Measurements from ENCODE around the gene GRM7.

Gene GRM7

DNA sequence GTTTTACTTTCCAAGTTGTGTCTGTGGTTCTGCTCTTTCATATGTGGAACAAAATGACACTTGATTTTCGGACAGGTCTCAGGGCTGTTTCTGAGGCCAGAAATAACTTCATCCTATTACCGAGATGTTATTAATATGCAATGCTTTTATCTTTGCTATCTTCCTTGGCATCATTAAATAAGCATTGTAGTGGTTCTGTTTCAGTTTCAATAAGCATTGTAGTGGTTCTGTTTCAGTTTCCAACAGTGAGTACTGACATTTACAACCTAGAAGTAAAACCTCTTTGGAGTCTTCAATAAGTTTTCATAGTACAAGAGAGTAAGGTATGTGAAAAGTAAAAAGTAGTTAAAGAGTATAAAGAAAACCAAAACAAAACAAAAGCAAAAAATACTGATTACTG is 746.2 kb downstream of the GRM7 start:
- no peaks in the 10 kb centered on the region for H3K4me1 ChIP-seq
- no peaks in the 10 kb centered on the region for H3K27me3 ChIP-seq
- no peaks in the 10 kb centered on the region for H3K9me3 ChIP-seq

DNA sequence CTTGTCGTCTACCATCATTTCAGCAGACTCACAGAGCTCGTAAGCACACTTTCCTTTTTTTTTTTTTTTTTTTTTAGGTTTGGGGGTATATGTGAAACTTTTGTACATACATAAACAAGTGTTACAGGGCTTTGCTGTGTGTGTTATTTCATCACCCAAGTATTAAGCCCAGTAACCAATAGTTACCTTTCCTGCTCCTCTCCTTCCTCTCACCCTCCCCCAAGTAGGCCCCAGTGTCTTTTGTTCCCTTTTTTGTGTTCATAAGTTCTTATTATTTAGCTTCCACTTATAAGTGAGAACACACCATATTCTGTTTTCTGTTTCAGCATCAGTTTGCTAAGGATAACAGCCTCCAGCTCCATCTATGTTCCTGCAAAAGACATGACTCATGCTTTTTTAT is 746.8 kb downstream of the GRM7 start:
- no peaks in the 10 kb centered on the region for H3K27me3 ChIP-seq
- H3K4me2 ChIP-seq = no peak overlapping the region
- H3K4me1 ChIP-seq = no peaks in the 10 kb centered on the region
- H3K27ac ChIP-seq = no peak overlapping the region
- no peaks in the 10 kb centered on the region for H3K36me3 ChIP-seq
- no peaks in the 10 kb centered on the region for H3K9me3 ChIP-seq
- H4K20me1 ChIP-seq = no peaks in the 10 kb centered on the region
- no peak overlapping the region for H3K9ac ChIP-seq
- TF ChIP-seq Cebpa-rat (IDR thresholded peaks at IDR 0.05) = no peak
- H3K4me3 ChIP-seq = no peak overlapping the region

More for the DNA sequence above, 746.2 kb downstream of the GRM7 start:
- Histone ChIP-seq H3K4me2 (no peak overlapping the region), H3K9ac (no peak overlapping the region), H4K20me1 (no peaks in the 10 kb centered on the region), H3K36me3 (no peaks in the 10 kb centered on the region), H3K4me3 (no peak overlapping the region), H3K27ac (no peak overlapping the region)
- no peak for TF ChIP-seq Cebpa-rat (IDR thresholded peaks at IDR 0.05)

DNA sequence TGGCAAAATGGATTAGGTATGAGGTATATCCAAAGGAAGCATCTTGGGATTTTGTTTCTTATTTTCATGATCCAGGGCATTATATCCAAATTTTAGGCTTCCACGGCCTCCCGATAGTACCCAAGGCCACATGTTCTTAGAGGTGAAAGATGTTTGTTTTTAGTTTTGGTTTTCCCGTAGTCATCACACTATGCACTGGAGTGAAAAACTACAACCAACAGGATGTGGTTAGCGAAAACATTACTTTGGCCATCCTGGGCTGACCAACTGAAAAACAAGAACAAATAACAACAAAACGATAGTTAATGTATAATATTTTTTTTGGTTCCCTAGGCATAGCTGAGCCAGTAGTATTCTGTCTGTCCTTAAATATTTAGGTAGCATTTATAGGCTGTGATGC is 749.7 kb downstream of the GRM7 start:
- H3K4me1 ChIP-seq = no peaks in the 10 kb centered on the region
- H3K4me2 ChIP-seq = no peak overlapping the region
- H3K36me3 ChIP-seq = no peaks in the 10 kb centered on the region
- H4K20me1 ChIP-seq = no peaks in the 10 kb centered on the region
- no peak overlapping the region for H3K4me3 ChIP-seq
- no peaks in the 10 kb centered on the region for H3K27me3 ChIP-seq
- H3K9ac ChIP-seq = no peak overlapping the region
- no peak overlapping the region for H3K27ac ChIP-seq
- H3K9me3 ChIP-seq = no peaks in the 10 kb centered on the region
- no peak for TF ChIP-seq Cebpa-rat (IDR thresholded peaks at IDR 0.05)

DNA sequence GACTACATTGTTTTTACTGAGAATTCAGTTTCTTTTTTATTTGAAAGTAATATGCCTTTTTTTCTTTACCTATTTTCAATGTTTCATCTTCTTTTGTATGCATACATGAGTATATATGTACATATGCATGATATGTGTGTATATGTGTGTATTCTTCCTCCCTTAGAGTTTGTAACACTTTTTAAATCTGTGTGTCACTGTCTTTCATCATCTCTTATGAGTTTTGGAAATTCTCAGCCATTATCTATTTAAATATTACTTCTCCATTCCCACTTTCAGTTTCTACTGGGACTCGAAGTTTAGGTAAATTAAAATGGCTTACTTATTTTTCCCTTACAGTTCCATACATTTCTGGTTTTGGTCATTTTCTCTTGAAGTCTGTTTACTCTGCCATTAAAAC is 754.1 kb downstream of the GRM7 start:
- H3K4me2 ChIP-seq = no peak overlapping the region
- H3K4me3 ChIP-seq = no peak overlapping the region
- TF ChIP-seq Cebpa-rat (IDR thresholded peaks at IDR 0.05) = no peak
- no peaks in the 10 kb centered on the region for H3K9me3 ChIP-seq
- H3K27ac ChIP-seq = no peak overlapping the region
- H4K20me1 ChIP-seq = no peaks in the 10 kb centered on the region
- H3K27me3 ChIP-seq = no peaks in the 10 kb centered on the region
- H3K9ac ChIP-seq = no peak overlapping the region
- no peaks in the 10 kb centered on the region for H3K36me3 ChIP-seq
- no peaks in the 10 kb centered on the region for H3K4me1 ChIP-seq

DNA sequence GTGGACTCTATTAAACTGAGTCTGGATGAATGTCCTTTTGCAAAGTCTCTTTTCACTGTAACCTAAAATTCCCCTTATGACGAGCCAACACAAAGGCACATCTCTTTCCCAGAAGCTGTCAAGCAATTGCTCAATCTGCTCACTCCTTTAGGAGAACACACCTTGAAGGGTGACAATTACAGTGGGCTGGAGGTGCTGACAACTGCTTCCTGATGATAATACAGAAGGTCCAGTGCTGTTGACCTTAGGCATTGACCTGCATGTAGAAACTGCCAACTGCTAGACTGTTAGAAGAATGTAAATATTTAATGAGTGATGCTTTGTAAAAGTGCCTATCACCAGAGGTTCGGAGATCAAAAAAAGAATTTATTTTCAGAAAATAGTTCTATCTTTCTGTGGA is 757.7 kb downstream of the GRM7 start:
- no peak overlapping the region for H3K27ac ChIP-seq
- no peaks in the 10 kb centered on the region for H3K27me3 ChIP-seq
- H3K9me3 ChIP-seq = no peaks in the 10 kb centered on the region
- no peak overlapping the region for H3K4me2 ChIP-seq
- no peak overlapping the region for H3K4me3 ChIP-seq
- TF ChIP-seq Cebpa-rat (IDR thresholded peaks at IDR 0.05) = no peak
- no peaks in the 10 kb centered on the region for H3K36me3 ChIP-seq
- H4K20me1 ChIP-seq = no peaks in the 10 kb centered on the region
- H3K9ac ChIP-seq = no peak overlapping the region
- no peaks in the 10 kb centered on the region for H3K4me1 ChIP-seq

DNA sequence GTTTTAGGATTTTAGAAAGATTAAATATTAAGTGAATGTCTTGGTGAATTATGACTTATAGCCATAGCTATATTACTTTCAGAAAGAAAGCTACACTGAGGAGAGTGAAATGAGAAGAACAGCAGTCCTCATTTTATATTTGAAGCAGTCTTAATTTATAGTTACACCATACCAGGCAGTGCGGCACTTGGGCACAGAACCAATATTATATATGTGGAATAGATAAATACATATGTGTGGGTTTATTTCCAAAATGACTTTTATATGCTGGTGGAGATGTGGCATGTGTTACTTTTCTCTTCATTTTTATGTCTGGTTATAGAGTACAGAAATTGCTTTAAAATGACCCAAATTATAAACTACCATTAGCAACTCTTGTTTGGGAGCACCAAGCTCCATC is 759.5 kb downstream of the GRM7 start:
- Histone ChIP-seq H3K36me3 (no peaks in the 10 kb centered on the region), H3K4me1 (no peaks in the 10 kb centered on the region), H3K27ac (no peak overlapping the region), H3K9ac (no peak overlapping the region), H3K4me3 (no peak overlapping the region), H4K20me1 (no peaks in the 10 kb centered on the region), H3K27me3 (no peaks in the 10 kb centered on the region), H3K9me3 (no peaks in the 10 kb centered on the region), H3K4me2 (no peak overlapping the region)
- no peak for TF ChIP-seq Cebpa-rat (IDR thresholded peaks at IDR 0.05)

DNA sequence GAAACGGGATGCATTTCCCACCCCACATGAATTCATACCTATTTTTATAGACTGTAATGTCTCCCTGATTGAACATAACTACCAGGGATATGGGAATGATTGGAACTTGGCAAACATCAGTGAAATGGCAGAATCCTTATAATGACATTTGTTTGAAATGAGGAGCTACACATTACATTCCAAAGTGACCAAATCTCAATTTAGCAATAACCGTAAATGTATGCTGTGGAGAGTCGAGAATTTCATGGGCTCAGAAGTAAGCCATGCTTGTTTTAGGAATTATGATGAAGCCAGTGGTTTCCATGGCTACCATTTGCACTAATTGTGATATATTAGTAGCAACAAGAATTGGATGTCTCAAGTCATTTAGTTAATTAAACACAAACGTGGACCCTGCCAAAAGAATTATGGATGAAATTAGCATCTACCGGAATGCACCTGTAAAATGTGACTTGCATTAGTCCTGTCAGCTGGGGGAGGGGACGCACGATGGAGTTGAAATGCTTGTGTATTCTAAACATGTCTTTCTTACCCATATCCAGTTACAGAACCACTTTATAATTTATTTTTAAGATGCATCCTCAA is 760.2 kb downstream of the GRM7 start:
- H3K4me2 ChIP-seq = no peak overlapping the region
- no peak overlapping the region for H3K4me3 ChIP-seq
- no peak overlapping the region for H3K9ac ChIP-seq
- no peaks in the 10 kb centered on the region for H3K9me3 ChIP-seq
- H3K27ac ChIP-seq = no peak overlapping the region
- no peaks in the 10 kb centered on the region for H3K4me1 ChIP-seq
- H3K36me3 ChIP-seq = no peaks in the 10 kb centered on the region
- no peaks in the 10 kb centered on the region for H3K27me3 ChIP-seq
- TF ChIP-seq Cebpa-rat (IDR thresholded peaks at IDR 0.05) = no peak
- H4K20me1 ChIP-seq = no peaks in the 10 kb centered on the region

DNA sequence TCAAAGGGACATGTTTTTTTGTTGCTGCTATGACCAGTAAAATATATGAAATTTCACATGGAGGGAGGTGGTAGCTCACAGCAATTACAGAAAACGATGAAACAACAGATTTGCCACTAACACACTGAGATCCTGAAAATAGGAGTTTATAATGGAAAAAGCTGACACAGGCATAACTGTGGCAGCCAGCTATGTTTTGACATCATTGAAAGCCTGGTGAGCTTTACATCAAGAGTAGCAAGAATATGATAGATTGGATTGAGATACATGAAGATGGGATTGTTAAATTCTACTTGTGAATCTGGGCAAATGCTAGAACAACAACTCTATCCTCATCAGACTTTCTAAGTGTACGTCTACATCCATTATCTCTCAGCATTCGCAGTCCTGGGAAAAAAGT is 760.7 kb downstream of the GRM7 start:
- Histone ChIP-seq H3K9me3 (no peaks in the 10 kb centered on the region), H3K4me3 (no peak overlapping the region), H3K36me3 (no peaks in the 10 kb centered on the region), H3K27ac (no peak overlapping the region), H4K20me1 (no peaks in the 10 kb centered on the region), H3K4me1 (no peaks in the 10 kb centered on the region), H3K4me2 (no peak overlapping the region), H3K27me3 (no peaks in the 10 kb centered on the region), H3K9ac (no peak overlapping the region)
- no peak for TF ChIP-seq Cebpa-rat (IDR thresholded peaks at IDR 0.05)

DNA sequence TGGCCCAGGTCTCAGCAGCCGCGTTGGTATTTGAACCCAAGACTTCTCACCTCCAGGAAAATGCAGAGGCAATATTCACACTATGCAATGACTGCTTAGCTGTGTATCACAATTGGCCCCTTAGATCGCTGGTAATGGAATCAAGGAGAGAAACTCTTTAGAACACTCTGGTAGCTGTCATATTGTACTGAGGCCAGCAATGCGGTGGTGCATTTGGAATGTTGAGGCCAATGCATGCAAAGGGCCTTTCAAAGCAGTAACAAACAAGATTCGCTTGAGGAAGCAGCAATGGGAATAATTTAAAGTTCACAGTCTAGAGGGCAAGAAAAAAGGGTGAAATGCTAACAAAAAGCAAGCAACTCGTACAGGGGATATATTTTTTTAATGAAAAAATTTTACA is 764.1 kb downstream of the GRM7 start:
- Histone ChIP-seq H3K36me3 (no peaks in the 10 kb centered on the region), H3K4me2 (no peak overlapping the region), H3K27ac (no peak overlapping the region), H3K9ac (no peak overlapping the region), H4K20me1 (no peaks in the 10 kb centered on the region), H3K4me1 (no peaks in the 10 kb centered on the region), H3K27me3 (no peaks in the 10 kb centered on the region), H3K9me3 (no peaks in the 10 kb centered on the region), H3K4me3 (no peak overlapping the region)
- no peak for TF ChIP-seq Cebpa-rat (IDR thresholded peaks at IDR 0.05)

DNA sequence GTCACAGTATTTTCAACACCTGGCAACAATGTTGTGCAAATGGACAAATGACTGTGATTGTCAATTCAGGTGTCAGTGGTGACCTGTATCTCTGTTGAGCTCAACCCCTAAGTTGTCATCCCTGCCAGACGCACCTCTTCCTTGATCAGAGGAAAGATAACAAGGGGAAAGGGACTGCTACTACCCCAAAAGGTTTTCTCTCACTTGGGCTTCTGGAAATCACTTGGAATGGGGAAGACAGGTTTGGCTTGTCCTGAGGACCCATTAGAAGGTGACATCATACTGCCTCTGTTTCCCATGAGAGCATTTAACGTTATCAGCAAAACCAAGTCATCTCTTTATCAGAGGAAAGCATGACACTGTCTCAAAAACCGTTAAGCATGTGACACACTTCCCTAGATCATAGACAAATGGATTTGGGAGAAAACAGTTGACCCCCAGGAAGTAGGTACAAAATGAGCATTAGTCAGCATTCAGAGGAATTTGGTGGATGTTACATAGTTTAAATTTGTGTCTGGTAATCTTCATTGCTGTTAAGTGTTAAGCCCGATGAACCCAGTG is 769.5 kb downstream of the GRM7 start:
- H4K20me1 ChIP-seq = no peaks in the 10 kb centered on the region
- no peak overlapping the region for H3K9ac ChIP-seq
- H3K4me3 ChIP-seq = no peak overlapping the region
- no peaks in the 10 kb centered on the region for H3K36me3 ChIP-seq
- no peaks in the 10 kb centered on the region for H3K9me3 ChIP-seq
- TF ChIP-seq Cebpa-rat (IDR thresholded peaks at IDR 0.05) = no peak
- H3K27ac ChIP-seq = no peak overlapping the region
- H3K27me3 ChIP-seq = no peaks in the 10 kb centered on the region
- H3K4me2 ChIP-seq = no peak overlapping the region
- no peaks in the 10 kb centered on the region for H3K4me1 ChIP-seq

DNA sequence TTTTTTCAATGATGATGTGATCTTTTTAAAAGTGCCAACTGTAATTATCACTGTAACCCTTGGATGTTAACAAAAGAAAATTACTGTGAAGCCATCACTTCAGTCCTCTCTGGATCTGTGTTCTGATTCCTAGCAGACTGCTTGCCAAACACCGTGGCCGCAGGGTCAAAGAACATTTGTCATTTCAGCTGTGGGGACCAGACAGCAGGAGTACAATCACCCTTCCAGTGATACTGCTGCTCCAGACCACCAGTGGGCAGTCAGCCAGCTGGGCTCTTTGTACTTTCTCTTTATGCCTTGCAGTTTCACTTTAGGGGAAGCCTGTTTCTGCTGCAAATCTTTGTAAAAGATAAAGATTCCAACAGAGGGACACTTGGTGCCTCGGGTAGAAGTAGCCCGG is 770.0 kb downstream of the GRM7 start:
- Histone ChIP-seq H3K4me2 (no peak overlapping the region), H3K27ac (no peak overlapping the region), H3K4me1 (no peaks in the 10 kb centered on the region), H4K20me1 (no peaks in the 10 kb centered on the region), H3K36me3 (no peaks in the 10 kb centered on the region), H3K9me3 (no peaks in the 10 kb centered on the region), H3K9ac (no peak overlapping the region), H3K27me3 (no peaks in the 10 kb centered on the region), H3K4me3 (no peak overlapping the region)
- no peak for TF ChIP-seq Cebpa-rat (IDR thresholded peaks at IDR 0.05)

Data from BLaER1 (cell line).